ENCODE data around the gene DDX42. TPM values are rescaled to one million over a fixed set of nuclear protein-coding genes. Genes with fewer than 3 reads are reported as not detected.
A peak's percentile ranks its signal among the peaks of the same experiment; 100 is the strongest.

DDX42 gene
- total RNA-seq, 2 donors from 2014 or later: 92.9 to 157 TPM

DNA sequence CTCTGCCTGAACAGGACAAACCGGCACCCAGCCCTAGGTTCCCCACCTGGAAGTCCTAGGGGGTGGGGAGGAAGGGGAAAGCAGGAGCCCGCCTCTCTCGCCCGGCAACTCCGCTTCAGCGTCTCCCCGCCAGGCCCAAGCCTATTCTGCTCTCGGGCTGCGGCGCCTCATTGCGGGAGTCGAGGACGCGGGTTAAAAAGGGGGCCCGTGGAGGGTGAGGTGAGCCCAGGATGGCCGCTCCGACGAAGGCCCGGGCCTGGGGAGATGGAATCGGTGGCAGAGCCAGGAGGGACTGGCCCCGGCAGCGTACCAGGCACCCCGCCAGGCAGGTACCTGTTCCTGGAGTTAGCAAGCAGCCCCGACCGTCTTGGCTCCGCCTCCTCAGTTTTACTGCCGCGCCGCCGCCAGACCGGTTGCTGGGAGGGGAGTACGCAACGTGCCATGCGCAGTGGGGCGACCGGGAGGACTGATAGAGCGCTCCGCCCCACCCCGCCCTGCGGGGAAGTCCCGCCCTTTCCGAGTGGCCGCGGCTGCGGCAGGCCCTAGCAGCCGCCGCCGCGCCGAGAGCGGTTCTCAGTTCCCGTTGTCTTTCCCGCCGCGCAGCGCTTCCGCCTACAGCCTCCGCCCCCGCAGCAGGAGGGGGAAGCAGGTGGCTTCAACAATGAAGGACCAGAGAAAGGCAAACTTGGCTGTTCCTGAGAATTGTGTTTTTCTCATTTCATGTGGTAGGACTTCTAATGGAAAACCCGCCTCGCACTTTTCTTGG, 32.4 kb upstream of the DDX42 start, which contains the start of gene STRADA:
STRADA (minus strand) TSS at position 392 of the 766 bp plus-strand sequence. CDS start 13,430 bp downstream, outside the sequence.
- Histone ChIP-seq H3K4me3 (peak within 1 kb of the TSS; percentile 91), H3K9me3 (no peaks in the 10 kb centered on the region), H3K4me1 (ENCODE audit: control insufficient read depth in 1 of 2, low read depth in 2 of 2) (peaks cover 8% of the 10 kb centered on the region in 2 donors), H3K27ac (peak within 1 kb of the TSS; percentile 80 to 91), H3K27me3 (replicated peaks; ENCODE audit: insufficient read depth) (no peaks in the 10 kb centered on the region), H3K36me3 (no peaks in the 10 kb centered on the region)
- TF ChIP-seq, protein P1, sequence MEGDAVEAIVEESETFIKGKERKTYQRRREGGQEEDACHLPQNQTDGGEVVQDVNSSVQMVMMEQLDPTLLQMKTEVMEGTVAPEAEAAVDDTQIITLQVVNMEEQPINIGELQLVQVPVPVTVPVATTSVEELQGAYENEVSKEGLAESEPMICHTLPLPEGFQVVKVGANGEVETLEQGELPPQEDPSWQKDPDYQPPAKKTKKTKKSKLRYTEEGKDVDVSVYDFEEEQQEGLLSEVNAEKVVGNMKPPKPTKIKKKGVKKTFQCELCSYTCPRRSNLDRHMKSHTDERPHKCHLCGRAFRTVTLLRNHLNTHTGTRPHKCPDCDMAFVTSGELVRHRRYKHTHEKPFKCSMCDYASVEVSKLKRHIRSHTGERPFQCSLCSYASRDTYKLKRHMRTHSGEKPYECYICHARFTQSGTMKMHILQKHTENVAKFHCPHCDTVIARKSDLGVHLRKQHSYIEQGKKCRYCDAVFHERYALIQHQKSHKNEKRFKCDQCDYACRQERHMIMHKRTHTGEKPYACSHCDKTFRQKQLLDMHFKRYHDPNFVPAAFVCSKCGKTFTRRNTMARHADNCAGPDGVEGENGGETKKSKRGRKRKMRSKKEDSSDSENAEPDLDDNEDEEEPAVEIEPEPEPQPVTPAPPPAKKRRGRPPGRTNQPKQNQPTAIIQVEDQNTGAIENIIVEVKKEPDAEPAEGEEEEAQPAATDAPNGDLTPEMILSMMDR (IDR thresholded peaks at IDR 0.05): no peak
- DNase-seq (ENCODE audit: low spot score) (peak; percentile 94), ATAC-seq (ENCODE audit: insufficient number of reproducible peaks, low FRiP score, low read depth) (peak; percentile 94)

DNA sequence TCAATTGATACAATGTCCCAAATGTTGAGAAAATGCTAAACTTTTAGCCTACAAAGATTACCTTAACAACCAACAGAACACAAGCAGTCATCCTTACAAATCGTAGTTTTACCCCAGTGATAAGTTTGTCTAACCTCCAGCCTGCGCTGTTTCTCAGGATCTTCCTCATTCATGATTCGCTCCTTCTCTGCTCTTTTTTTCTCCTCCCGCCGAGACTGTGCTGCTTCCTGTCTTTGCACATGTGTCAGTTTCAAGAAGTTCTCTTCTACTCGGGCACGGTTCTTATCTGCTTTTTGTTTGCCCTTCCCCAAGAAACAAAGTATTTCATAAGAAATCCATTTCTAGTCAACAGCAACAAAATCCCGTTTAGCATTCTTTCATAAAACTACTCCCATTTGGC, 22.2 kb upstream of the DDX42 start:
- TF ChIP-seq, protein P1 (IDR thresholded peaks at IDR 0.05): no peak
- Histone ChIP-seq H3K36me3 (peaks cover 64% of the 10 kb centered on the region), H3K4me3 (no peak overlapping the region), H3K4me1 (ENCODE audit: control insufficient read depth in 1 of 2, low read depth in 2 of 2) (no peaks in the 10 kb centered on the region), H3K9me3 (no peaks in the 10 kb centered on the region), H3K27me3 (replicated peaks; ENCODE audit: insufficient read depth) (no peaks in the 10 kb centered on the region), H3K27ac (no peak overlapping the region)
- ATAC-seq (ENCODE audit: insufficient number of reproducible peaks, low FRiP score, low read depth) (no peak), DNase-seq (ENCODE audit: low spot score) (no peak)

DNA sequence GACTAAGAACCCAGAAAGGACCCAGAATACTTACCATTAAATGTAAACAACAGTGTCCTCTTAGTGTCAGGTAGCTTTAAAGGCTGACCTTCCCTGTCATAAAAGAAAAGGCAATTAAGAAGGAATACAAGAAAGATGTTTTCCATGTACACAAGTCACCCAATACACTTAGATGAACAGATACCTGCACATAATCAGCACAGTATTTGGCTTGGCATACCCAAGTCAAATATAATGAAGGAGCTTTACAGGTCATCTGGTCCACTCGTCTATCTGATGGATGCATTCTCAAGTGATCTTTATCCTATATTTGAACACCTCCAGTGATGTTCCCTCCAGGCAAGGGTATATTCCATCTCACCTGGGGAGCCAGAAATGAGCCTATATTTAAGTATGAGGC, 21.3 kb upstream of the DDX42 start:
- Histone ChIP-seq H3K4me1 (ENCODE audit: control insufficient read depth in 1 of 2, low read depth in 2 of 2) (no peaks in the 10 kb centered on the region), H3K4me3 (no peak overlapping the region), H3K36me3 (peaks cover 61% of the 10 kb centered on the region), H3K9me3 (no peaks in the 10 kb centered on the region), H3K27me3 (replicated peaks; ENCODE audit: insufficient read depth) (no peaks in the 10 kb centered on the region), H3K27ac (no peak overlapping the region)
- ATAC-seq (ENCODE audit: insufficient number of reproducible peaks, low FRiP score, low read depth) (no peak), DNase-seq (ENCODE audit: low spot score) (no peak)
- TF ChIP-seq, protein P1 (IDR thresholded peaks at IDR 0.05): no peak

- Histone ChIP-seq H3K4me1 (ENCODE audit: control insufficient read depth in 1 of 2, low read depth in 2 of 2) (no peaks in the 10 kb centered on the region), H3K4me3 (no peak overlapping the region), H3K27me3 (replicated peaks; ENCODE audit: insufficient read depth) (no peaks in the 10 kb centered on the region), H3K36me3 (peaks cover 57% of the 10 kb centered on the region), H3K27ac (no peak overlapping the region), H3K9me3 (no peaks in the 10 kb centered on the region)
- ATAC-seq (ENCODE audit: insufficient number of reproducible peaks, low FRiP score, low read depth): no peak
- TF ChIP-seq, protein P1 (IDR thresholded peaks at IDR 0.05): no peak
- no peak for DNase-seq (ENCODE audit: low spot score)
These were observed 20.8 kb upstream of the DDX42 start for GRCh38 chr17:63753215-63753614.

DNA sequence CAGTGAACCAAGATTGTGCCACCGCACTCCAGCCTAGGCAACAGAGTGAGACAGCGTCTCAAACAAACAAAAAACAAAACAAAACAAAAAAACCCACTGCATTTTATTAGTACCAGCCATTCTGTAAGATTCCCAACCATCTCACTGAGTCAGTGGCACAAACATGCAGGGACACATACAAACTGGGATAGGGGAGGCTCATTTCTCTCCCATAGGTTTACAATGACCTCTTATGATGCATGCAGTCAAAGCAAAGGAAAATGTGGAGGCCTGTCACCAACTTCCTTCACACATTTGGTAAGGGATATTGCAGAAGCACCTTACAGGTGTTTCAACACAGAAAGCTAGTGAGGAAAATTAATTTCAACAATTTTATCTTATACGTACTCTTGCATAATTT, 19.9 kb upstream of the DDX42 start:
- no peak for DNase-seq (ENCODE audit: low spot score)
- no peak for ATAC-seq (ENCODE audit: insufficient number of reproducible peaks, low FRiP score, low read depth)
- Histone ChIP-seq H3K4me1 (ENCODE audit: control insufficient read depth in 1 of 2, low read depth in 2 of 2) (no peaks in the 10 kb centered on the region), H3K4me3 (no peak overlapping the region), H3K27ac (no peak overlapping the region), H3K27me3 (replicated peaks; ENCODE audit: insufficient read depth) (no peaks in the 10 kb centered on the region), H3K36me3 (peaks cover 54% of the 10 kb centered on the region), H3K9me3 (no peaks in the 10 kb centered on the region)
- TF ChIP-seq, protein P1 (IDR thresholded peaks at IDR 0.05): no peak
